Renal cortical epithelial cell (primary cell): ENCODE results near the gene MIA2. TPM values are rescaled to one million over a fixed set of nuclear protein-coding genes. Genes with fewer than 3 reads are reported as not detected.

Experiments used
- total RNA-seq: library from RNA; depleted of rRNA; stranded (reverse); fragments of >200 nt; gene quantifications from 2 replicates; pipeline ENCODE4 v1.2.3, GENCODE V29; 2014

Gene MIA2
- total RNA-seq, 1 donor from 2014 or later = 81.8 TPM

Other genes starting within 250 kb of the MIA2 start
- 206 and 564 TPM in 2 replicates for gene SEC23A, start 130.7 kb upstream of the MIA2 start, total RNA-seq
- 34.5 and 55.4 TPM in 2 replicates for gene GEMIN2, start 119.6 kb upstream of the MIA2 start, total RNA-seq
- gene TRAPPC6B, start 63.6 kb upstream of the MIA2 start, total RNA-seq = 34.3 and 36.3 TPM in 2 replicates
- 17.2 and 43.2 TPM in 2 replicates for gene PNN, start 58.7 kb upstream of the MIA2 start, total RNA-seq
- gene FBXO33, start 198.5 kb downstream of the MIA2 start, total RNA-seq = 22.4 and 25.0 TPM in 2 replicates